ENCODE results near the gene METTL22.
A peak's percentile ranks its signal among the peaks of the same experiment; 100 is the strongest.

METTL22 gene

GRCh38 chr16:8685617-8686016 lies 64.1 kb downstream of the METTL22 start:
- Mint-ChIP-seq H3K4me3 (no peak overlapping the region), H3K9me3 (peaks cover 14% of the 10 kb centered on the region), H3K36me3 (ENCODE audit: low read depth) (peaks cover 34% of the 10 kb centered on the region), H3K27ac (no peak overlapping the region), H3K27me3 (ENCODE audit: low read depth) (peaks cover 5% of the 10 kb centered on the region), H3K4me1 (peaks cover 9% of the 10 kb centered on the region)
- TF ChIP-seq CTCF (IDR thresholded peaks at IDR 0.05; ENCODE audit: unreplicated experiment in 3 of 3), result no peak

GRCh38 chr16:8686031-8686621 lies 64.6 kb downstream of the METTL22 start:
- Mint-ChIP-seq H3K27me3 (ENCODE audit: low read depth) (peaks cover 5% of the 10 kb centered on the region), H3K9me3 (peaks cover 16% of the 10 kb centered on the region), H3K36me3 (ENCODE audit: low read depth) (peaks cover 39% of the 10 kb centered on the region), H3K4me3 (no peak overlapping the region), H3K27ac (peak overlapping the region in 1 of 3 experiments; percentile 56), H3K4me1 (peaks cover 9% of the 10 kb centered on the region)
- no peak for TF ChIP-seq CTCF (IDR thresholded peaks at IDR 0.05; ENCODE audit: unreplicated experiment in 3 of 3)

GRCh38 chr16:8686879-8687278 lies 65.4 kb downstream of the METTL22 start:
- Mint-ChIP-seq H3K9me3 (peaks cover 16% of the 10 kb centered on the region), H3K4me3 (no peak overlapping the region), H3K27ac (no peak overlapping the region), H3K4me1 (peaks cover 9% of the 10 kb centered on the region), H3K36me3 (ENCODE audit: low read depth) (peaks cover 42% of the 10 kb centered on the region), H3K27me3 (ENCODE audit: low read depth) (peaks cover 5% of the 10 kb centered on the region)
- TF ChIP-seq CTCF (IDR thresholded peaks at IDR 0.05; ENCODE audit: unreplicated experiment in 3 of 3), result no peak

GRCh38 chr16:8689686-8690085 lies 68.2 kb downstream of the METTL22 start:
- Mint-ChIP-seq H3K4me3 (no peak overlapping the region), H3K27ac (no peak overlapping the region), H3K4me1 (peaks cover 9% of the 10 kb centered on the region)

GRCh38 chr16:8691728-8692127 lies 70.2 kb downstream of the METTL22 start:
- TF ChIP-seq CTCF (IDR thresholded peaks at IDR 0.05; ENCODE audit: unreplicated experiment in 3 of 3), result no peak
- H3K9me3 Mint-ChIP-seq, result peaks cover 16% of the 10 kb centered on the region
- H3K4me3 Mint-ChIP-seq, result no peak overlapping the region
- peaks cover 5% of the 10 kb centered on the region for H3K27me3 Mint-ChIP-seq (ENCODE audit: low read depth)
- peaks cover 2% of the 10 kb centered on the region for H3K4me1 Mint-ChIP-seq
- H3K27ac Mint-ChIP-seq, result no peak overlapping the region
- peaks cover 30% of the 10 kb centered on the region for H3K36me3 Mint-ChIP-seq (ENCODE audit: low read depth)

More at GRCh38 chr16:8689686-8690085, 68.2 kb downstream of the METTL22 start:
- Mint-ChIP-seq H3K27me3 (ENCODE audit: low read depth) (peaks cover 5% of the 10 kb centered on the region), H3K36me3 (ENCODE audit: low read depth) (peaks cover 37% of the 10 kb centered on the region), H3K9me3 (peaks cover 16% of the 10 kb centered on the region)
- TF ChIP-seq CTCF (IDR thresholded peaks at IDR 0.05; ENCODE audit: unreplicated experiment in 3 of 3), result no peak

Measured in nephron (organoid).